GM18867 (cell line): ENCODE measurements around the gene C11orf97.
"Not testable (repeated sequence)": the region's sequence is repeated elsewhere in the genome, so short reads cannot be mapped to it uniquely, and the experiment has no call there.

ENCODE experiments used
- ATAC-seq: cut with Tn5 transposase; IDR thresholded peaks from one replicate; pipeline ENCODE4 v1.9.1; 2021; ENCODE audit warnings: mild to moderate bottlenecking, moderate library complexity; ENCODE audit not compliant: unreplicated experiment

Gene C11orf97

GRCh38 chr11:94555752-94556329 lies 43.6 kb downstream of the C11orf97 start:
- ATAC-seq, result peak; percentile 55

GRCh38 chr11:94557421-94557820 lies 45.2 kb downstream of the C11orf97 start:
- ATAC-seq, result no peak

GRCh38 chr11:94557992-94558391 lies 45.7 kb downstream of the C11orf97 start:
- no peak for ATAC-seq

- peak; percentile 59 for ATAC-seq
Observed at GRCh38 chr11:94558468-94558867, 46.2 kb downstream of the C11orf97 start.

- no peak for ATAC-seq
Observed at GRCh38 chr11:94558932-94559331, 46.7 kb downstream of the C11orf97 start.

GRCh38 chr11:94559361-94559760 lies 47.1 kb downstream of the C11orf97 start:
- no peak for ATAC-seq

- no peak for ATAC-seq
Observed at GRCh38 chr11:94560834-94561233, 48.6 kb downstream of the C11orf97 start.

DNA sequence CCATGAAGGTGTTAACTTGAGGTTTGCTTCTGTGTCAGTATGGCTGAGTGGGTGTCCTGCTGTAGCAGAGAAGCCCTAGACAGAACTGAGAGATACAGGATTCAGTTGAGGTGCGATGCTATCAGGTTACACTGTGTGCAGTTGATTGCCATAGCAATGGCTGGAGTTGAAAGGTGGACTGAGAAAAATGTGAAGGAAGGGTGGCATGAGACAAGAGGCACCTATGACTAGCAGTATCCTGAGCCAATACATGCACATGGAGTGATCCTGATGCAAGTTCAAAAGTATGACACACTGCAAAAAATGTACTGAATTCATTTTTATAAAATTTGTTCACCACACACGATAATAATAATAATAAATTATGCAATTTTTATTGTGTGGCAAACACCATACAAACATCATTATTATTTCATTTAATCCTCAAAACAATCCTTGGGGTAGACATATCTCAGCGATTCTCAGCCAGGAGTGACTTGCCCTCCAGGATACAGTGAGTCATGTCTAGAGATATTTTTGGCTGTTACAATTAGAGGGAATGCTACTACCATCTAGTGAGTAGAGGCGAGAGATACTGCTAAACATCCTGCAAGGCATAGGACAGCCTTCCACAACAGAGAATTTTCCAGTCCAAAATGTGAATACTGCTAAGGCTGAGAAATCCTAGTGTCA lies 51.1 kb downstream of the C11orf97 start:
- ATAC-seq, result no peak

DNA sequence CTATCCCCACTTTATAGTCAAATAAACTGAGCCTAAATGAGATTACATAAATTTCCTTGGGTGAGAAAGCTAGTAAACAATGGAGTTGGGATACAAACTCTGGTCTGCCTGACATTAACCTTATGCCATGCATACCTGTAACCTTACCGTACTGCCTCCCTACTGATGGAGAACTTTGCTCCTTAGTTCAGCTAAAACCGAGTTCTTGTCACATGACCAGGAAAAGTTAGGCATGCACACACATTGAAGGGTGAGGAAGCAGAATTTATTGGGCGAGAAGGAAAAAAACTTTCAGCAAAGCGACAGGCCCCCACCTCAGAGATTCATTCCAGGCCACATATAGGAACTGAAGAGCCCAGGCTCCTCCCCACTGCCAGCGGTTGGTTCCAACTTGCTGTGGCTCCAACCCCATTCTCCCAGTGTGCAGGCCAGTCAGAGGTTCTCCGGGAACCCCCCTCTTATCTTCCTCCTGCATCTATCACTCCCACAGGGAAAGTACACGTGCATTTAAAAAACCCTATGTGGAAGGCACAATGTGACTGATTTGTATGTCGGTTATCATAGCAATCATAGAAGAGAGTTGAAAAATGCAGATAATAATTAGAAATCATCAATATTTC lies 51.7 kb downstream of the C11orf97 start:
- no peak for ATAC-seq

DNA sequence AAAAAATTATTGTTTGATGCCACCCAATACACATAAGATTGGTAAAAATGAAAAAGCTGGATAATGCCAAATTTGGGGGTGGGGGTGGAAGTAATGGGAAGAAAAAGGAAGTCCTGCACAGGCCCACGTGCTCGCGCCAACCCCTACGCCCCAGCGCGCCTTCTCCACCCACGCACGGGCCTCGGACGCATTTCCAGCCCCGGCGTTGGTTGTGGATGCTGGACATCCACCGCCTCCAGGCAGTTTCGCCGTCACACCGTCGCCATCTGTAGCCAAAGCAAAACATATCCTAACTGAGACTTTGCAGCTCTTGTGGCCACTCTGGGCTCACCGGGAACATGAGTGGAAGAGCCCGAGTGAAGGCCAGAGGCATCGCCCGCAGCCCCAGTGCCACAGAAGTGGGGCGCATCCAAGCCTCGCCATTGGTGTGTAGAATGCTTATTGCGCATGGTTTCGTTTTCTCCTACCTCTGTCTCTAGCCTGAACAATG lies 55.0 kb downstream of the C11orf97 start, which contains the start of gene PIWIL4:
TSS of gene PIWIL4 (plus strand) at position 188 of the 490 bp plus-strand sequence. CDS start at position 339, 151 bp downstream.
- ATAC-seq, result no peak

DNA sequence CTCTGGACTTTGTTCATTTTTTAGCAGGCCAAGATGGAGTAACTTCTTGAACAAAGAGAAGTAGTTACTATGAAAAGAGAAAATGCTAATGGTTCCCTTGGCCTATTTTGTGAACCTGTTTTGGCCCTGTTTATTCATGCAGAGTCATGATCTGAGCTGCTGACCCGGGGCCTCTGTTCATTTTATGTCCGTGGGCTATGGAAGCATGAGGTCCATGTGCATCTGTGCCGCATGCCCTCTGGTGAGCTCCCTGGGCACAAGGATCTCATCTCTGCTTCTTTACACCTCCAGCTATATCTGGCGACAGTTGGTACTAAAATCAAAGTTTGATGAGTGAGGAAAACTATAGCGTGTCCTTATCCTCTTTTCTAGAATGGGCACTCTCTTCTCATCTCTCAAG lies 55.9 kb downstream of the C11orf97 start:
- ATAC-seq, result no peak

DNA sequence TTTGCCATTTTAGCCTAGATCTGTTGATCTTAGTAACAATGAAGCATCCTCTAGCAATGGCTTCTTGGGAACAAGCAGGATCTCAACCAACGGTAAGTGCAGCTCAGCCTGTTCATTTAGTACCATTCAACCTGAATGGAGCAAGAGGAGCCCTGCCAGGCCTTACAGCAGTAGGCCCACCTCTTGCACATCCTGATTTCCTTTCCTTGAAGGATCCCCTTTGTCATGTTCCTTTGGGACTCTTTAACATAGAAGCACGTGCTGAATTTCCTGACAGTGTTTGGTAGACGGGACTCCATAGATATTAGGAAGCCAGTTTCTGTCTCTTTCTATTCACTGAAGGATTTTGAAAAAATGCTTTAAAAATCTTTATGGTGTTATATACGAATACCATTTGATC lies 56.5 kb downstream of the C11orf97 start:
- ATAC-seq, result no peak

- not testable (repeated sequence) for ATAC-seq
Observed at GRCh38 chr11:94572975-94573374, 60.7 kb downstream of the C11orf97 start.

- ATAC-seq, result no peak
Observed at GRCh38 chr11:94574193-94574961, 62.1 kb downstream of the C11orf97 start.

DNA sequence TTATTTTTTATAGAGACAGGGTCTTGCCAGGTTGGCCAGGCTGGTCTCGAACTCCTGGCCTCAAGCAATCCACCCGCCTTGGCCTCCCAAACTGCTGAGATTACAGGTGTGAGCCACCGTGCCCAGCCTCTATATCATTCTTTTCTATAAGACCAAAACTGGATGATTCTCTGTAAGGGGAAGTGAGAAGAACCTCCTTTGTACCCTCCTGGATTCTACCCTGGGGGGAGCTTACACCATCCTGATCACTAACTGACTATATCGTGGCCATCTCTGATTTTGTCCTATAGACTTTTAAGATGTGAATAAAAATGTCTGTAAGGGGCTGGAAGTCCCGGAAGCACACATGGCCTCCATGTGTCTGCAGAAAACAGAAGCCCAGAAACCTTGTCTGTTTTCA lies 64.0 kb downstream of the C11orf97 start:
- ATAC-seq, result no peak

DNA sequence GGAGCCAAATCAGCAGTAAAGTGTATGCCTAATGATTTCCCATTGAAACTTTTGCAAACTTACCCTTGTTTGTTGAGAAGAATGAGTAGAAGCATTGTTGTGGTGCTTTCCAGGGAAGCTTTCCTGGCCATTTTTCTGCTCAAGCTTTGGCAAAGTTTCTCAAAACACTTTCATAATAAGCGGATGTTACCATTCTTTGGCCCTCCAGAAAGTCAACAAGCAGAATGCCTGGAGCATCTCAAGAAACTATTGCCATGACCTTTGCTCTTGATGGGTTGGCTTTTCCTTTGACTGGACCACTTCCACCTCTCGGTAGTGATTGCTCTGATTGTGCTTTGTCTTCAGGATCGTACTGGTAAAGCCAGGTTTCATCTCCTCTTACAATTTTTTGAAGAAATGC lies 65.6 kb downstream of the C11orf97 start:
- no peak for ATAC-seq
